ENCODE data around the gene THPO.

The THPO gene

GRCh38 chr3:184391266-184391665 lies 13.3 kb upstream of the THPO start:
- TF ChIP-seq EZH2 (IDR thresholded peaks at IDR 0.05; ENCODE audit: borderline replicate concordance, low read length) = no peak
- TF ChIP-seq CTCF (IDR thresholded peaks at IDR 0.05; ENCODE audit: low read length) = no peak
- Histone ChIP-seq H3K9ac (ENCODE audit: low read length) (no peak overlapping the region), H3K27me3 (ENCODE audit: insufficient read depth, low read length) (0 out of 2 replicates have a peak, but pooled peaks cover 8% of the 10 kb centered on the region), H3K4me2 (ENCODE audit: low read length) (no peak overlapping the region), H3K36me3 (ENCODE audit: insufficient read depth, low read length) (no peaks in the 10 kb centered on the region), H3K79me2 (ENCODE audit: insufficient read depth, low read length) (no peaks in the 10 kb centered on the region), H3K9me2 (ENCODE audit: low read depth, low read length) (no peaks in the 10 kb centered on the region), H3K9me3 (ENCODE audit: low read length) (no peaks in the 10 kb centered on the region), H3K4me3 (ENCODE audit: low read depth, low read length, poor library complexity, severe bottlenecking) (no peak overlapping the region), H3F3A (ENCODE audit: insufficient read depth, low read length) (no peaks in the 10 kb centered on the region), H3K4me1 (ENCODE audit: insufficient read depth, low read length, severe bottlenecking) (no peaks in the 10 kb centered on the region), H2AFZ (ENCODE audit: low read length) (no peak overlapping the region), H3K27ac (ENCODE audit: low read depth, low read length, poor library complexity, severe bottlenecking) (no peak overlapping the region), H4K20me1 (ENCODE audit: insufficient read depth, low read length) (no peaks in the 10 kb centered on the region)

- no peaks in the 10 kb centered on the region for H4K20me1 ChIP-seq (ENCODE audit: insufficient read depth, low read length)
- 0 out of 2 replicates have a peak, but pooled peaks cover 8% of the 10 kb centered on the region for H3K27me3 ChIP-seq (ENCODE audit: insufficient read depth, low read length)
- no peaks in the 10 kb centered on the region for H3K9me2 ChIP-seq (ENCODE audit: low read depth, low read length)
- no peak overlapping the region for H3K27ac ChIP-seq (ENCODE audit: low read depth, low read length, poor library complexity, severe bottlenecking)
- no peaks in the 10 kb centered on the region for H3K79me2 ChIP-seq (ENCODE audit: insufficient read depth, low read length)
- no peaks in the 10 kb centered on the region for H3K9me3 ChIP-seq (ENCODE audit: low read length)
- no peaks in the 10 kb centered on the region for H3K4me1 ChIP-seq (ENCODE audit: insufficient read depth, low read length, severe bottlenecking)
- no peak overlapping the region for H3K4me3 ChIP-seq (ENCODE audit: low read depth, low read length, poor library complexity, severe bottlenecking)
- no peak overlapping the region for H3K9ac ChIP-seq (ENCODE audit: low read length)
- no peaks in the 10 kb centered on the region for H3K36me3 ChIP-seq (ENCODE audit: insufficient read depth, low read length)
- TF ChIP-seq EZH2 (IDR thresholded peaks at IDR 0.05; ENCODE audit: borderline replicate concordance, low read length) = no peak
- TF ChIP-seq CTCF (IDR thresholded peaks at IDR 0.05; ENCODE audit: low read length) = no peak
- H3F3A ChIP-seq (ENCODE audit: insufficient read depth, low read length) = no peaks in the 10 kb centered on the region
- H2AFZ ChIP-seq (ENCODE audit: low read length) = no peak overlapping the region
- no peak overlapping the region for H3K4me2 ChIP-seq (ENCODE audit: low read length)
These were observed 12.0 kb upstream of the THPO start for GRCh38 chr3:184389935-184390528.

GRCh38 chr3:184389384-184389783 lies 11.4 kb upstream of the THPO start:
- Histone ChIP-seq H3K27ac (ENCODE audit: low read depth, low read length, poor library complexity, severe bottlenecking) (no peak overlapping the region), H3K9ac (ENCODE audit: low read length) (no peak overlapping the region), H2AFZ (ENCODE audit: low read length) (no peak overlapping the region), H3K9me3 (ENCODE audit: low read length) (no peaks in the 10 kb centered on the region), H3K27me3 (ENCODE audit: insufficient read depth, low read length) (0 out of 2 replicates have a peak, but pooled peaks cover 8% of the 10 kb centered on the region), H3F3A (ENCODE audit: insufficient read depth, low read length) (no peaks in the 10 kb centered on the region), H3K4me1 (ENCODE audit: insufficient read depth, low read length, severe bottlenecking) (no peaks in the 10 kb centered on the region), H3K79me2 (ENCODE audit: insufficient read depth, low read length) (no peaks in the 10 kb centered on the region), H3K9me2 (ENCODE audit: low read depth, low read length) (no peaks in the 10 kb centered on the region), H3K4me2 (ENCODE audit: low read length) (no peak overlapping the region), H3K4me3 (ENCODE audit: low read depth, low read length, poor library complexity, severe bottlenecking) (no peak overlapping the region), H4K20me1 (ENCODE audit: insufficient read depth, low read length) (no peaks in the 10 kb centered on the region), H3K36me3 (ENCODE audit: insufficient read depth, low read length) (no peaks in the 10 kb centered on the region)
- TF ChIP-seq CTCF (IDR thresholded peaks at IDR 0.05; ENCODE audit: low read length) = no peak
- no peak for TF ChIP-seq EZH2 (IDR thresholded peaks at IDR 0.05; ENCODE audit: borderline replicate concordance, low read length)
